AG04450 (cell line): ENCODE measurements around the gene CCDC136. TPM values are rescaled to one million over a fixed set of nuclear protein-coding genes. Genes with fewer than 3 reads are reported as not detected.

Experiments used
- CTCF ChIA-PET: fragments of 300-600, 350-600 bp; formaldehyde crosslinking; extraction: SDS; loops from one replicate; lab custom pipeline; 2022; ENCODE audit warnings: antibody characterized with exemption, inconsistent platforms; lab: Charles Lee
- POLR2A ChIA-PET: fragments of 350-600 bp; formaldehyde crosslinking; extraction: SDS; loops from one replicate; lab custom pipeline; 2021; ENCODE audit warnings: antibody characterized with exemption, inconsistent platforms; lab: Yijun Ruan, JAX
- DNase-seq: peaks from one replicate; pipeline ENCODE4 v3.0.0-alpha.2; 2011; ENCODE audit warnings: low read depth, low spot score
- H3K27ac ChIP-seq: one replicate; pipeline ENCODE4 v1.5.1; 2012; ENCODE audit warnings: low read depth, low read length, control low read depth
- H3K27me3 ChIP-seq: one replicate; pipeline ENCODE4 v1.6.0; 2012; ENCODE audit warnings: low read length; ENCODE audit not compliant: control insufficient read depth, insufficient read depth
- H3K4me3 ChIP-seq: 2 replicates; pipeline ENCODE4 v1.5.1; 2011; ENCODE audit warnings: mild to moderate bottlenecking, low read depth, low read length, control low read depth
- H3K9me3 ChIP-seq: 2 replicates; pipeline ENCODE4 v1.5.1; 2012; ENCODE audit warnings: low read length; ENCODE audit not compliant: control insufficient read depth, insufficient read depth
- polyA plus RNA-seq: library from polyadenylated mRNA; depleted of rRNA; stranded (reverse); fragments of >200 nt; gene quantifications from 2 replicates; pipeline ENCODE4 v1.2.3, GENCODE V29; 2011
- TF ChIP-seq, protein P1 (sequence below): IDR thresholded peaks from 2 replicates; pipeline ENCODE4 v1.5.1; 2011; ENCODE audit warnings: low read depth, low read length, control low read depth, inconsistent platforms

The CCDC136 gene
- polyA plus RNA-seq, 1 experiment, result 19.7 TPM

DNA sequence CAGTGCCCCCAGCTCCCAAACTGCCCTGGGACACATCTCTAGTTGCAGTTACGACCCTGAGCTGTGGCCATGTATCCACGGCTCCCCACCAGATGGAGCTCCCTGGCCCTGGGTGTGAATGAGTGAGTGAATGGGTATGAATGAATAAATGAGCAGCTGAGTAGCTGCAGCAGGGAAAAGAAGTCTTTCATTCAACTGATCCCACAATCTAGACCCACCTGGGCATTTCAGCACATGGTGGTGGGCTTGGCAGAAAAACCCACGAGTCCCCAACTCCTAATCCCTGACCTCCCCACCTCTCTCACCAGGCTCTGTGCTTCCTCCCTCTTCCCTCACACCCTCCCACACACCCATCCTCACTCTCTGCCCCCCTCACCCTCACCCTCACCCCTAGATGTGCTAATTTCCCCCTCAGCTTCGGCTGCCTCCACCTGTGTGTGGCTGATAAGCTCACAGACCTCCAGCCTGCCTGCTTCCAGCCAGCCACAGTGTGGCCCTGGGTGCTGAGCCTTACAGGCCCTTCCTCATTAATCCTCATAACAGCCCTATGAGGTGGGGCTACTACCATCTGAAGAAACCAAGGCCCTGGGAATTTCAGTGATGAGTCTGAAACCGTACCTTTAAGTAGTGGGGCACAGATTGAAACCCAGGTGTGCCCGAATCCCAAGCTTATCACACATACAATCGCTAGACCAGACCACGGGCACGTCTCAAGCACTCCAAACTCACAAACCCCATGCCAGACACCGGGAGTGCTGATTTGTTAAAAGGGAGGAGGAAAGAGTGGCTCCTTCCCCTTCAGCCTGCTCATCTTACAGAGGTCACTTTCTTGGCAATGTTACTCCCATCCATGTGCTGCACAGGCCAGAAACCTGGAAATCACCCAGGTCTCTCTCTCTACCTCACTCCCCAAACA, 68.6 kb downstream of the CCDC136 start:
- ChIA-PET CTCF (interaction anchor here (1.4 kb wide), 1 partner anchor 23 kb away, joined by 9 read pairs; no protein-coding TSS in a partner anchor), POLR2A (interaction anchor here (0.8 kb wide), 1 partner anchor 27 kb away, joined by 4 read pairs; no protein-coding TSS in a partner anchor)
- H3K4me3 ChIP-seq, result no peak overlapping the region
- no peaks in the 10 kb centered on the region for H3K27me3 ChIP-seq
- H3K9me3 ChIP-seq, result no peaks in the 10 kb centered on the region
- DNase-seq, result peak; percentile 46
- TF ChIP-seq, protein P1, sequence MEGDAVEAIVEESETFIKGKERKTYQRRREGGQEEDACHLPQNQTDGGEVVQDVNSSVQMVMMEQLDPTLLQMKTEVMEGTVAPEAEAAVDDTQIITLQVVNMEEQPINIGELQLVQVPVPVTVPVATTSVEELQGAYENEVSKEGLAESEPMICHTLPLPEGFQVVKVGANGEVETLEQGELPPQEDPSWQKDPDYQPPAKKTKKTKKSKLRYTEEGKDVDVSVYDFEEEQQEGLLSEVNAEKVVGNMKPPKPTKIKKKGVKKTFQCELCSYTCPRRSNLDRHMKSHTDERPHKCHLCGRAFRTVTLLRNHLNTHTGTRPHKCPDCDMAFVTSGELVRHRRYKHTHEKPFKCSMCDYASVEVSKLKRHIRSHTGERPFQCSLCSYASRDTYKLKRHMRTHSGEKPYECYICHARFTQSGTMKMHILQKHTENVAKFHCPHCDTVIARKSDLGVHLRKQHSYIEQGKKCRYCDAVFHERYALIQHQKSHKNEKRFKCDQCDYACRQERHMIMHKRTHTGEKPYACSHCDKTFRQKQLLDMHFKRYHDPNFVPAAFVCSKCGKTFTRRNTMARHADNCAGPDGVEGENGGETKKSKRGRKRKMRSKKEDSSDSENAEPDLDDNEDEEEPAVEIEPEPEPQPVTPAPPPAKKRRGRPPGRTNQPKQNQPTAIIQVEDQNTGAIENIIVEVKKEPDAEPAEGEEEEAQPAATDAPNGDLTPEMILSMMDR, result peak; percentile 40
- H3K27ac ChIP-seq, result peak overlapping the region; percentile 31

DNA sequence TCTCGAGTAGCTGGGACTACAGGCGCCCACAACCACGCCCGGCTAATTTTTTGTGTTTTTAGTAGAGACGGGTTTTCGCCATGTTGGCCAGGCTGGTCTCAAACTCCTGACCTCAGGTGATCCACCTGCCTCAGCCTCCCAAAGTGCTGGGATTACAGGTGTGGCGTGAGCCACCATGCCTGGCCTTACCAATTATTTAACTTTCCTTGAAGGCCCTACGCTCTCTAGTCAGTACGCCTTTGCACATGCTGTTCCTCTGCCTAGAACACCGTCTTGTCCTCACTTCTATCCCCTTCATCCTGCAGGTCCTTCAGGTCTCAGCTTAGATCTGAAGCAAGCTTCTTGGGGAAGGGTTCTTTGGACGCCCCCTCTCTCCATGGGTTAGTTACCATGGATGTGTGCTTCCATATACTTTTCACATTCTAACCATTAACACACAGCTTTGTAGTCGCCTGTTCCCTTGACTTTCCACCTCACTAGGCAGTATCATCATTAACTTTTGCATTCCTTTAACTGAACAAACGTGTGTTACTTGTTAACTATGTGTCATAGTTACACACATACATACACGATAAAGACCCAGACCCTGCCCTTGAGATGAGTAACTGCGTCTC, 70.3 kb downstream of the CCDC136 start:
- DNase-seq, result no peak
- ChIA-PET CTCF (interaction anchor here (0.6 to 3.3 kb wide), 7 partner anchors 12 to 229 kb away, joined by 3 to 28 read pairs (median 5); no protein-coding TSS in a partner anchor), POLR2A (interaction anchor here (0.6 to 1.6 kb wide), 6 partner anchors 19 to 274 kb away, joined by 3 to 8 read pairs (median 3); no protein-coding TSS in a partner anchor)
- Histone ChIP-seq H3K27me3 (no peaks in the 10 kb centered on the region), H3K4me3 (peak overlapping the region; percentile 55), H3K27ac (peak overlapping the region; percentile 39), H3K9me3 (no peaks in the 10 kb centered on the region)
- TF ChIP-seq, protein P1, result no peak

DNA sequence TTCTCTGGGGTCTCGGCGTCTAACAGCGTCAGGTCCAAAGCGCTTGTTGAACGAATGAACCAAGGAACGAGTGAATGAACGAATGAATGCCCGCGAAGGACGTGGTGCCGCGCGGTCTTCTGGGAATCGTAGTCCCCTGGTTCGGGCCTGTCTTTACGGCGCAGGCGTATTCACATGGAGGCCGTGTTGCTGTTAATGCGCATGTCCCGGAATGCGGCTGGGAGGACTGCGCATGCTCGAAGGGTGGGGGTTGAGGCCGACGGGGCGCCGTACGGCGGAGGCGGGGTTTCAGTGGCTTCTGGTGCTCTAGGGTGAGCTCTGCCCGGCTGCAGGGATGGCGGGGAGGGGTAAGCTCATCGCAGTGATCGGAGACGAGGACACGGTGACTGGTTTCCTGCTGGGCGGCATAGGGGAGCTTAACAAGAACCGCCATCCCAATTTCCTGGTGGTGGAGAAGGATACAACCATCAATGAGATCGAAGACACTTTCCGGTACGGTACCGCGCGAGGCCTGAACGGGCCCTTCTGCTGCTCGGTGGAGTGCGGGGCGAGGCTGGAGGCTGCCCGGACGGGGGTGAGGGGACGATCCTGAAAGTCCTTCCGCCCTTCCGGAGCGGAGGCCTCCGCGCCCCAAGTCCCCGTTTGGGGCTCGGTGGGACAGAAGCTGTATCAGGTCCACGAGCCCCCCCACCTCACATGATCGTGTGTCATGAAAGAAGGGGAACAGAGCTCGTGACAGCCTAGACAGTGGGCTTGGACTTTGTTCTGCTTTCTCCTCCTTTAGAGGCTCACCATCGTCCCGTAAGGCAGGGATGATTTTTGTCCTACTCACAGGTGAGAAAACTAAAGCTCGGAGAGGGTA, 71.0 kb downstream of the CCDC136 start, which contains the start of gene ATP6V1F:
Gene ATP6V1F, plus strand, starts transcription at position 286 of the 862 bp plus-strand sequence. Its CDS starts 49 bp downstream, at position 335.
- TF ChIP-seq, protein P1, result no peak
- POLR2A ChIA-PET, result interaction anchor here (0.6 to 1.6 kb wide), 7 partner anchors 18 to 273 kb away, joined by 3 to 8 read pairs (median 3); no protein-coding TSS in a partner anchor
- Histone ChIP-seq H3K4me3 (peak within 1 kb of the TSS; percentile 98), H3K27me3 (no peaks in the 10 kb centered on the region), H3K9me3 (no peaks in the 10 kb centered on the region), H3K27ac (peak within 1 kb of the TSS; percentile 73)
- DNase-seq, result peak; percentile 92
- CTCF ChIA-PET, result interaction anchor here (0.6 to 3.3 kb wide), 9 partner anchors 11 to 461 kb away, joined by 3 to 28 read pairs (median 5); no protein-coding TSS in a partner anchor

DNA sequence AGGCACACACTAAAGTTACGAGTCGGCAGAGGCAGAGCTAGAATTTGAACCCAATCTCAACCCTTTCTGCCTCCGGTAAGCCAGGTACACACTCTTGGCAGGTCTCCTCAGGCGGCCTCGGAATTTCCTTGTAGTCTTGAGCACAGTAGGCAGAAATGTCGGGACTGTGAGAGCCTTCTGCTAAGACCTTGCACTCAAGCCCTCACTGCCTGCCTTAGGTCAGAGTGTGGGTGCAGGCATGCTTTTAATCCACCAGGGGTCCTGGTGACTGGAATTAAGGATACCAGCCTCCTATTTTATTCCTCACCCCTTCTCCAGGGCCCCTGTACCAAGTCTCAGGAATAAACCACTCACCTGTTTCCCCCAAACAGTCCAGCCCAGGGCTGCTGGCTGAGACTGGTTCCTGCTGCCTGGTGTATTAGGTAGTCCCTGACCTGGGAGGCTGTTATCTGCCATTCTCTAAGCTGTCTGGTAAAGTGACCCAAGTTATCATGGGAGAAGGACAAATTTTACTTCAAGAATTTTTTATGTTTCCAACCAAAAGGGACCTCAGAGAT, 71.7 kb downstream of the CCDC136 start:
- peak; percentile 48 for DNase-seq

More for the DNA sequence above, 71.7 kb downstream of the CCDC136 start:
- Histone ChIP-seq H3K27me3 (no peaks in the 10 kb centered on the region), H3K27ac (peak overlapping the region; percentile 73), H3K9me3 (no peaks in the 10 kb centered on the region), H3K4me3 (peak overlapping the region; percentile 98)
- TF ChIP-seq, protein P1, result peak; percentile 68
- POLR2A ChIA-PET, result interaction anchor here (1.0 kb wide), 1 partner anchor 81 kb away, joined by 3 read pairs; no protein-coding TSS in a partner anchor
- CTCF ChIA-PET, result interaction anchor here (0.6 to 3.3 kb wide), 9 partner anchors 16 to 397 kb away, joined by 3 to 28 read pairs (median 3); no protein-coding TSS in a partner anchor
